SK-N-SH (cell line): ENCODE measurements around the gene CPOX. TPM values are rescaled to one million over a fixed set of nuclear protein-coding genes. Genes with fewer than 3 reads are reported as not detected.

Experiments used
- CTCF ChIA-PET: fragments of 300-600, 350-600 bp; formaldehyde crosslinking; extraction: SDS; loops from one replicate; lab custom pipeline; 2021; lab: Yijun Ruan, JAX
- POLR2A ChIA-PET: fragments of 350-600 bp; sonication (Branson Sonifier 250); formaldehyde crosslinking; extraction: SDS; loops from one replicate; lab custom pipeline; 2020; ENCODE audit warnings: antibody characterized with exemption, inconsistent platforms; lab: Yijun Ruan, JAX
- DNase-seq: peaks from one replicate; pipeline ENCODE4 v3.0.0; 2012
- H2AFZ ChIP-seq: fragments of 200-600 bp; sonication (generic); 2 replicates; pipeline ENCODE4 v1.8.1; 2016; ENCODE audit warnings: antibody characterized with exemption, mild to moderate bottlenecking, low read depth
- H3F3A ChIP-seq: fragments of 200-600 bp; sonication (generic); replicated peaks from 2 replicates; pipeline ENCODE3; 2016; ENCODE audit warnings: antibody characterized with exemption, mild to moderate bottlenecking; ENCODE audit not compliant: insufficient read depth
- H3K27ac ChIP-seq, 2 experiments: fragments of 200-500 bp in 1 of 2; fragments of 200-600 bp in 1 of 2; sonication (Bioruptor generic) in 1 of 2; sonication (generic), shearing (Covaris generic) in 1 of 2; 2 replicates each; pipeline versions ENCODE4 v1.5.1 to v1.6.1; 2014 to 2016; ENCODE audit warnings: low read depth in 2 of 2, inconsistent platforms in 1 of 2, low read length in 1 of 2, mild to moderate bottlenecking in 1 of 2, mixed read lengths in 1 of 2
- H3K27me3 ChIP-seq: fragments of 200-600 bp; sonication (generic), shearing (Covaris generic); 2 replicates; pipeline ENCODE4 v1.6.1; 2016; ENCODE audit warnings: mixed run types; ENCODE audit not compliant: insufficient read depth
- H3K36me3 ChIP-seq, 2 experiments: fragments of 200-500 bp in 1 of 2; fragments of 200-600 bp in 1 of 2; sonication (Bioruptor generic) in 1 of 2; sonication (generic) in 1 of 2; replicated peaks in 1 of 2; 2 replicates each; pipeline versions ENCODE3 to v1.5.1; 2014 to 2016; ENCODE audit warnings: low read length in 1 of 2, mild to moderate bottlenecking in 1 of 2; ENCODE audit not compliant: insufficient read depth in 2 of 2, control insufficient read depth in 1 of 2
- H3K4me1 ChIP-seq, 2 experiments: fragments of 200-500 bp in 1 of 2; fragments of 200-600 bp in 1 of 2; sonication (Bioruptor generic) in 1 of 2; sonication (generic), shearing (Covaris generic) in 1 of 2; 2 replicates each; pipeline versions ENCODE4 v1.5.1 to v1.6.1; 2014 to 2016; ENCODE audit warnings: low read depth in 1 of 2, low read length in 1 of 2, mixed run types in 1 of 2; ENCODE audit not compliant: insufficient read depth in 2 of 2, control insufficient read depth in 1 of 2
- H3K4me2 ChIP-seq: fragments of 200-600 bp; sonication (generic), shearing (Covaris generic); 2 replicates; pipeline ENCODE4 v1.6.1; 2017; ENCODE audit warnings: mixed run types
- H3K4me3 ChIP-seq, 2 experiments: fragments of 200-500 bp in 1 of 2; fragments of 200-600 bp in 1 of 2; sonication (Bioruptor generic) in 1 of 2; sonication (generic), shearing (Covaris generic) in 1 of 2; 2 replicates each; pipeline versions ENCODE4 v1.5.1 to v1.8.1; 2014 to 2016; ENCODE audit warnings: low read depth in 2 of 2, inconsistent platforms in 1 of 2, low read length in 1 of 2, mild to moderate bottlenecking in 1 of 2, mixed read lengths in 1 of 2, moderate library complexity in 1 of 2
- H3K79me2 ChIP-seq: fragments of 200-600 bp; sonication (generic); 2 replicates; pipeline ENCODE4 v1.8.1; 2017; ENCODE audit warnings: mild to moderate bottlenecking; ENCODE audit not compliant: insufficient read depth
- H3K9ac ChIP-seq: fragments of 200-600 bp; sonication (generic); 2 replicates; pipeline ENCODE4 v1.6.1; 2017; ENCODE audit warnings: mixed run types
- H3K9me2 ChIP-seq: fragments of 200-600 bp; sonication (generic); 2 replicates; pipeline ENCODE4 v1.6.1; 2017; ENCODE audit warnings: mixed run types
- H3K9me3 ChIP-seq: fragments of 200-600 bp; sonication (generic); 2 replicates; pipeline ENCODE4 v1.6.1; 2017; ENCODE audit warnings: mixed run types, mild to moderate bottlenecking, moderate library complexity
- H4K20me1 ChIP-seq: fragments of 200-600 bp; sonication (generic); 2 replicates; pipeline ENCODE4 v1.6.1; 2017; ENCODE audit warnings: mild to moderate bottlenecking, mixed run types; ENCODE audit not compliant: insufficient read depth
- CHD2 ChIP-seq: fragments of 150-350 bp; IDR thresholded peaks from 2 replicates; pipeline ENCODE4 v1.6.1; 2018; ENCODE audit warnings: low read length; ENCODE audit not compliant: partially characterized antibody
- CTCF ChIP-seq: fragments of 200-600 bp; sonication (generic); IDR thresholded peaks from 2 replicates; pipeline ENCODE4 v1.6.1; 2017; ENCODE audit warnings: antibody characterized with exemption, mild to moderate bottlenecking, moderate library complexity
- EP300 ChIP-seq, 2 experiments: IDR thresholded peaks; 2 replicates each; pipeline versions ENCODE4 v1.4.0 to v1.6.1; 2012; ENCODE audit warnings: borderline replicate concordance in 1 of 2, low read depth in 1 of 2, low read length in 1 of 2
- EZH2phosphoT487 ChIP-seq: fragments of 200-600 bp; sonication (generic); IDR thresholded peaks from 2 replicates; pipeline ENCODE4 v1.6.1; 2017; ENCODE audit warnings: low read depth, mixed run types, mild to moderate bottlenecking, antibody characterized with exemption, moderate library complexity, borderline replicate concordance
- FOSL2 ChIP-seq: IDR thresholded peaks from 2 replicates; pipeline ENCODE4 v1.4.0; 2012; ENCODE audit warnings: low read depth, mild to moderate bottlenecking, moderate library complexity, borderline replicate concordance
- FOXM1 ChIP-seq: IDR thresholded peaks from 2 replicates; pipeline ENCODE4 v1.4.0; 2012; ENCODE audit warnings: low read depth, mild to moderate bottlenecking
- GATA2 ChIP-seq: sonication (generic); formaldehyde crosslinking; IDR thresholded peaks from 2 replicates; pipeline ENCODE4 v1.5.0; 2020; ENCODE audit warnings: mild to moderate bottlenecking, missing genetic modification reagents
- JUND ChIP-seq: IDR thresholded peaks from 2 replicates; pipeline ENCODE4 v1.4.0; 2012
- MAX ChIP-seq: IDR thresholded peaks from 2 replicates; pipeline ENCODE4 v1.4.0; 2012; ENCODE audit warnings: low read depth
- MEF2A ChIP-seq: IDR thresholded peaks from 2 replicates; pipeline ENCODE4 v1.4.0; 2012; ENCODE audit warnings: low read depth, borderline replicate concordance
- NFIC ChIP-seq: IDR thresholded peaks from 2 replicates; pipeline ENCODE4 v1.4.0; 2012; ENCODE audit warnings: borderline replicate concordance
- NRF1 ChIP-seq: IDR thresholded peaks from 2 replicates; pipeline ENCODE4 v1.6.1; 2012; ENCODE audit warnings: low read depth, mild to moderate bottlenecking, low read length
- PBX3 ChIP-seq: IDR thresholded peaks from 2 replicates; pipeline ENCODE4; 2012
- RAD21 ChIP-seq: IDR thresholded peaks from 2 replicates; pipeline ENCODE4 v1.6.1; 2012; ENCODE audit warnings: mild to moderate bottlenecking, low read length
- RCOR1 ChIP-seq: fragments of 150-350 bp; IDR thresholded peaks from 2 replicates; pipeline ENCODE4 v1.6.1; 2017; ENCODE audit warnings: antibody characterized with exemption, low read length
- RFX5 ChIP-seq: IDR thresholded peaks from 2 replicates; pipeline ENCODE4 v1.6.1; 2012; ENCODE audit warnings: mild to moderate bottlenecking, improper control_type of control experiment, low read length
- RXRA ChIP-seq: IDR thresholded peaks from 2 replicates; pipeline ENCODE4 v1.4.0; 2012; ENCODE audit warnings: low read depth, mild to moderate bottlenecking, borderline replicate concordance
- SIN3A ChIP-seq: IDR thresholded peaks from 2 replicates; pipeline ENCODE4 v1.6.1; 2012; ENCODE audit warnings: low read depth, mild to moderate bottlenecking, low read length, moderate library complexity, borderline replicate concordance
- SMC3 ChIP-seq: IDR thresholded peaks from 2 replicates; pipeline ENCODE4 v1.6.1; 2012; ENCODE audit warnings: low read depth, low read length, improper control_type of control experiment
- TAF1 ChIP-seq: IDR thresholded peaks from 2 replicates; pipeline ENCODE4 v1.6.1; 2012; ENCODE audit warnings: low read depth, mild to moderate bottlenecking, low read length, moderate library complexity, borderline replicate concordance
- TCF12 ChIP-seq: IDR thresholded peaks from 2 replicates; pipeline ENCODE4 v1.4.0; 2012
- USF1 ChIP-seq: IDR thresholded peaks from 2 replicates; pipeline ENCODE4 v1.4.0; 2012; ENCODE audit warnings: low read depth, borderline replicate concordance
- USF2 ChIP-seq: fragments of 150-350 bp; IDR thresholded peaks from 2 replicates; pipeline ENCODE4 v1.6.1; 2017; ENCODE audit warnings: antibody characterized with exemption, low read length, low read depth, borderline replicate concordance
- WGBS: methylation state at CpG from one replicate; pipeline ENCODE4 v1.1.6; 2017; ENCODE audit warnings: low lambda C conversion rate; 5-methylcytosine and 5-hydroxymethylcytosine counted together
- polyA plus RNA-seq, 3 experiments: library from polyadenylated mRNA; depleted of rRNA; stranded (reverse); fragments of >200 nt; gene quantifications; 2 replicates each; pipeline ENCODE4 v1.2.3, GENCODE V29; 2012

CPOX gene
- polyA plus RNA-seq, 1 of the 3 experiments (the other 2 are of a cell fraction) = 36.7 TPM

GRCh38 chr3:98573181-98573728 is 20.2 kb downstream of the CPOX start:
- H2AFZ ChIP-seq = no peak overlapping the region
- H3K27me3 ChIP-seq = no peaks in the 10 kb centered on the region
- H3K4me2 ChIP-seq = no peak overlapping the region
- CTCF ChIA-PET = interaction anchor here (0.9 to 2.1 kb wide), 4 partner anchors 8 to 533 kb away, joined by 4 to 8 read pairs (median 6); no protein-coding TSS in a partner anchor
- H3K9ac ChIP-seq = no peak overlapping the region
- POLR2A ChIA-PET = no interaction called here
- H3F3A ChIP-seq = peaks cover 6% of the 10 kb centered on the region
- no peaks in the 10 kb centered on the region for H3K79me2 ChIP-seq
- no peak overlapping the region for H3K27ac ChIP-seq
- peak; percentile 36 for DNase-seq
- H3K4me1 ChIP-seq = no peaks in the 10 kb centered on the region
- H3K9me3 ChIP-seq = no peaks in the 10 kb centered on the region
- H3K4me3 ChIP-seq = no peak overlapping the region
- TF ChIP-seq TAF1 (no peak), GATA2 (CRISPR knock-in tag) (no peak), CTCF (peak; percentile 67), NFIC (peak; percentile 23; the same call in 1 of the 2 replicates), FOXM1 (no peak), RCOR1 (no peak), RAD21 (peak; percentile 55), SIN3A (no peak), EZH2phosphoT487 (no peak), RFX5 (no peak), CHD2 (no peak), RXRA (no peak)
- TF ChIP-seq, all 33 proteins: peak for 3
- no peaks in the 10 kb centered on the region for H4K20me1 ChIP-seq
- H3K36me3 ChIP-seq = peaks cover 0 to 18% of the 10 kb centered on the region in 2 experiments
- WGBS = 42% methylated on average over 2 of the region's 2 CpGs
- no peaks in the 10 kb centered on the region for H3K9me2 ChIP-seq

- CTCF ChIA-PET = no interaction called here
- POLR2A ChIA-PET = no interaction called here
- Histone ChIP-seq H3K4me1 (no peaks in the 10 kb centered on the region), H3K9ac (no peak overlapping the region), H3K36me3 (no peaks in the 10 kb centered on the region), H3K27ac (no peak overlapping the region), H3K4me2 (no peak overlapping the region), H3K9me3 (no peaks in the 10 kb centered on the region), H4K20me1 (no peaks in the 10 kb centered on the region), H3K4me3 (no peak overlapping the region), H3K9me2 (no peaks in the 10 kb centered on the region), H3F3A (peaks cover 6% of the 10 kb centered on the region), H2AFZ (no peak overlapping the region), H3K79me2 (no peaks in the 10 kb centered on the region), H3K27me3 (no peaks in the 10 kb centered on the region)
- WGBS = 43% methylated on average over 3 of the region's 3 CpGs
- DNase-seq = no peak
- TF ChIP-seq MEF2A (no peak), NRF1 (no peak), MAX (no peak), TAF1 (no peak), PBX3 (no peak), SMC3 (no peak), USF2 (no peak), CHD2 (no peak), GATA2 (CRISPR knock-in tag) (no peak), JUND (no peak), FOSL2 (no peak), EP300 (IDR thresholded peaks at IDR 0.05; ENCODE audit: borderline replicate concordance in 1 of 2, low read depth in 1 of 2, low read length in 1 of 2) (no peak), USF1 (no peak), RCOR1 (no peak), TCF12 (no peak), RAD21 (no peak)
Measured at GRCh38 chr3:98568402-98568801, 25.0 kb downstream of the CPOX start.
